HepG2 (cell line): ENCODE data around the gene SESN1. TPM values are rescaled to one million over a fixed set of nuclear protein-coding genes. Genes with fewer than 3 reads are reported as not detected.

Source experiments
- ATAC-seq: fragments of 200-7000 bp; cut with Tn5 transposase; 3 replicates; pipeline ENCODE4 v1.9.1; 2020; ENCODE audit warnings: mild to moderate bottlenecking, moderate library complexity
- BruUV-seq: library from RNA; stranded (reverse); fragments of 400-500 nt; replicated peaks from 2 replicates; lab custom pipeline; 2021; lab: Mats Ljungman, UMichigan
- CTCF ChIA-PET: fragments of 300-600 bp; formaldehyde crosslinking; extraction: SDS; loops from one replicate; lab custom pipeline; 2021; ENCODE audit warnings: low total read pairs, inconsistent platforms, low intra/inter-chr PET ratio; lab: Yijun Ruan, JAX
- POLR2A ChIA-PET: fragments of 350-600 bp; sonication (Branson Sonifier 250); formaldehyde crosslinking; loops from one replicate; lab custom pipeline; 2020; ENCODE audit warnings: antibody characterized with exemption, inconsistent platforms; lab: Yijun Ruan, JAX
- DNase-seq: peaks from one replicate; pipeline ENCODE4 v3.0.0-alpha.2; 2015; ENCODE audit warnings: low spot score
- FAIRE-seq: peaks from 3 replicates; lab custom pipeline; 2011; peaks lifted over from hg19 to GRCh38; lab: Jason Lieb, UNC
- H2AFZ ChIP-seq: one replicate; pipeline ENCODE4 v1.6.1; 2011; ENCODE audit warnings: low read length, inconsistent platforms
- H3K27ac ChIP-seq: fragments of 300-600 bp; 3 replicates; pipeline ENCODE4 v1.8.0; 2011; ENCODE audit warnings: mixed run types, mild to moderate bottlenecking, mixed read lengths, low read length, inconsistent platforms; ENCODE audit not compliant: insufficient read depth; ENCODE audit errors: extremely low read length
- H3K27me3 ChIP-seq, 2 experiments: fragments of 200-600 bp in 1 of 2; 2 replicates in 1 of 2; 3 replicates in 1 of 2; pipeline versions ENCODE4 v1.6.0 to v1.8.0; 2011; ENCODE audit warnings: low read length in 2 of 2, mild to moderate bottlenecking in 2 of 2, moderate library complexity in 2 of 2, inconsistent platforms in 1 of 2; ENCODE audit not compliant: insufficient read depth in 2 of 2, control insufficient read depth in 1 of 2
- H3K36me3 ChIP-seq, 2 experiments: fragments of 200-600 bp in 1 of 2; replicated peaks in 1 of 2; 2 replicates in 1 of 2; 3 replicates in 1 of 2; pipeline versions ENCODE4 v1.5.1 to v1.8.0; 2011; ENCODE audit warnings: low read length in 2 of 2, inconsistent platforms in 1 of 2; ENCODE audit not compliant: insufficient read depth in 2 of 2, control insufficient read depth in 1 of 2
- H3K4me1 ChIP-seq: 2 replicates; pipeline ENCODE4 v1.5.1; 2012; ENCODE audit warnings: low read length, inconsistent platforms; ENCODE audit not compliant: insufficient read depth
- H3K4me2 ChIP-seq: 2 replicates; pipeline ENCODE4 v1.6.0; 2011; ENCODE audit warnings: low read depth, low read length, inconsistent platforms
- H3K4me3 ChIP-seq, 3 experiments: fragments of 200-600 bp in 1 of 3; sonication (generic), shearing (Covaris generic) in 1 of 3; replicated peaks in 1 of 3; 2 replicates each; pipeline ENCODE4 v1.5.1; 2011 to 2016; ENCODE audit warnings: low read length in 3 of 3, inconsistent platforms in 2 of 3, low read depth in 2 of 3, mild to moderate bottlenecking in 2 of 3, control low read depth in 1 of 3, mixed read lengths in 1 of 3; ENCODE audit not compliant: insufficient read depth in 1 of 3
- H3K79me2 ChIP-seq: one replicate; pipeline ENCODE4 v1.6.1; 2011; ENCODE audit warnings: low read length, inconsistent platforms; ENCODE audit not compliant: insufficient read depth
- H3K9ac ChIP-seq: 2 replicates; pipeline ENCODE4 v1.6.0; 2011; ENCODE audit warnings: mild to moderate bottlenecking, low read depth, low read length, inconsistent platforms; ENCODE audit not compliant: insufficient read depth
- H3K9me3 ChIP-seq: 2 replicates; pipeline ENCODE4 v1.5.1; 2012; ENCODE audit warnings: mild to moderate bottlenecking, low read length
- H4K20me1 ChIP-seq: 2 replicates; pipeline ENCODE4 v1.6.0; 2011; ENCODE audit warnings: inconsistent platforms, mild to moderate bottlenecking, low read length, moderate library complexity; ENCODE audit not compliant: insufficient read depth
- FOSL2 ChIP-seq: sonication (generic); formaldehyde crosslinking; IDR thresholded peaks from 2 replicates; pipeline ENCODE4 v1.4.0; 2020; ENCODE audit warnings: missing genetic modification reagents
- GLMP ChIP-seq: sonication (generic); formaldehyde crosslinking; IDR thresholded peaks from 2 replicates; pipeline ENCODE4 v1.9.0; 2021; ENCODE audit warnings: missing genetic modification reagents, mild to moderate bottlenecking, borderline replicate concordance
- HIC2 ChIP-seq: sonication (generic); formaldehyde crosslinking; IDR thresholded peaks from 2 replicates; pipeline ENCODE4 v1.9.0; 2022; ENCODE audit warnings: low read depth, missing genetic modification reagents
- MIER2 ChIP-seq: IDR thresholded peaks from 2 replicates; pipeline ENCODE4 v1.6.1; 2016; ENCODE audit warnings: missing biosample characterization, missing genetic modification reagents
- PATZ1 ChIP-seq: sonication (generic); formaldehyde crosslinking; IDR thresholded peaks from 2 replicates; pipeline ENCODE4 v1.4.0; 2020; ENCODE audit warnings: missing genetic modification reagents
- ZNF12 ChIP-seq: sonication (generic); formaldehyde crosslinking; IDR thresholded peaks from 2 replicates; pipeline ENCODE4 v1.5.0; 2020; ENCODE audit warnings: missing genetic modification reagents
- ZNF280B ChIP-seq: sonication (generic); formaldehyde crosslinking; IDR thresholded peaks from 2 replicates; pipeline ENCODE4 v1.5.0; 2020; ENCODE audit warnings: missing genetic modification reagents, mild to moderate bottlenecking, borderline replicate concordance
- ZNF552 ChIP-seq: sonication (generic); formaldehyde crosslinking; IDR thresholded peaks from 2 replicates; pipeline ENCODE4 v1.9.0; 2022; ENCODE audit warnings: missing genetic modification reagents, mild to moderate bottlenecking, borderline replicate concordance
- ZNF660 ChIP-seq: sonication (generic); formaldehyde crosslinking; IDR thresholded peaks from 2 replicates; pipeline ENCODE4 v1.5.1; 2020; ENCODE audit warnings: mild to moderate bottlenecking, low read depth, missing genetic modification reagents, borderline replicate concordance
- ZNF713 ChIP-seq: sonication (generic); formaldehyde crosslinking; IDR thresholded peaks from 2 replicates; pipeline ENCODE4 v1.4.0; 2020; ENCODE audit warnings: mild to moderate bottlenecking, missing genetic modification reagents
- ZNF770 ChIP-seq: sonication (generic); formaldehyde crosslinking; IDR thresholded peaks from 2 replicates; pipeline ENCODE4 v1.5.0; 2020; ENCODE audit warnings: mild to moderate bottlenecking, missing genetic modification reagents
- WGBS: methylation state at CpG from one replicate; pipeline ENCODE4 v1.1.6; 2017; ENCODE audit warnings: low lambda C conversion rate; 5-methylcytosine and 5-hydroxymethylcytosine counted together
- in situ Hi-C: cut with HindIII; loops from 2 replicates; pipeline ENCODE4 v1.10.0; 2017; ENCODE audit warnings: low pct_unique_long_range_greater_than_20kb; ENCODE audit not compliant: extremely low pct_ligation_motif_present
- intact Hi-C: fragments of 100-400 bp; cut with micrococcal nuclease; formaldehyde crosslinking; loops from one replicate; pipeline ENCODE4 v1.10.0; 2022; ENCODE audit not compliant: unreplicated experiment
- polyA plus RNA-seq, 8 experiments: library from polyadenylated mRNA; depleted of rRNA in 3 of 8; stranded (reverse) in 7 of 8; unstranded in 1 of 8; fragments of >200 nt; fragmentation: Illumina TruSeq in 4 of 8; extraction: Trizol in 4 of 8; gene quantifications; 2 replicates each; pipeline versions ENCODE4 v1.2.1 to v1.2.3, GENCODE V29; 2011 to 2016; ENCODE audit warnings: low read depth in 4 of 8, missing spikeins in 1 of 8, mixed read lengths in 1 of 8; ENCODE audit not compliant: insufficient read depth in 1 of 8
- total RNA-seq, 5 experiments: library from RNA; depleted of rRNA; stranded (reverse); fragments of >200 nt; fragmentation: Illumina TruSeq; extraction: Trizol; gene quantifications; 2 replicates each; pipeline ENCODE4 v1.2.3, GENCODE V29; 2016; ENCODE audit warnings: low read depth in 1 of 5

Gene SESN1
- total and polyA plus RNA-seq, 2 of the 13 experiments (the other 11 are each of a cell fraction or from before 2014, with no cell fraction given) = 24.9 to 44.7 TPM

GRCh38 chr6:108961077-108961476 is 133.6 kb downstream of the SESN1 start:
- POLR2A ChIA-PET = no interaction called here
- Histone ChIP-seq H3K4me2 (no peak overlapping the region), H2AFZ (no peak overlapping the region), H3K27me3 (peaks cover 0 to 12% of the 10 kb centered on the region in 2 experiments; a peak in 2 of 5 replicates), H3K79me2 (no peaks in the 10 kb centered on the region), H4K20me1 (no peaks in the 10 kb centered on the region), H3K27ac (no peak overlapping the region), H3K9ac (no peak overlapping the region), H3K36me3 (no peaks in the 10 kb centered on the region), H3K9me3 (no peaks in the 10 kb centered on the region), H3K4me1 (peaks cover 11% of the 10 kb centered on the region), H3K4me3 (no peak overlapping the region)
- CTCF ChIA-PET = no interaction called here
- in situ Hi-C loops = no loop called here
- FAIRE-seq (no peak), ATAC-seq (no peak; the same call in 2 of the 3 replicates), DNase-seq (no peak)
- intact Hi-C loops = no loop called here
- TF ChIP-seq ZNF552 (CRISPR knock-in tag) (no peak), FOSL2 (CRISPR knock-in tag) (no peak), HIC2 (CRISPR knock-in tag) (no peak), ZNF12 (CRISPR knock-in tag) (no peak), ZNF280B (CRISPR knock-in tag) (no peak), ZNF713 (CRISPR knock-in tag) (no peak), MIER2 (CRISPR knock-in tag) (no peak), ZNF660 (no peak), GLMP (no peak), PATZ1 (CRISPR knock-in tag) (no peak), ZNF770 (no peak)
- 56% methylated on average over 12 of the region's 14 CpGs for WGBS
- no TSS peak for BruUV-seq
